DOHH2 (cell line): ENCODE measurements around the gene SPOCD1.

Experiments
- H3F3A ChIP-seq: fragments of 200-600 bp; sonication (generic), shearing (Covaris generic); 2 replicates; pipeline ENCODE4 v1.6.0; 2016; ENCODE audit warnings: antibody characterized with exemption, mild to moderate bottlenecking; ENCODE audit not compliant: control insufficient read depth, insufficient read depth
- H3K27ac ChIP-seq: fragments of 200-600 bp; sonication (generic); 2 replicates; pipeline ENCODE4 v1.5.1; 2014; ENCODE audit warnings: low read depth, mild to moderate bottlenecking, low read length, moderate library complexity
- H3K27me3 ChIP-seq: fragments of 200-600 bp; sonication (generic); 2 replicates; pipeline ENCODE4 v1.6.1; 2014; ENCODE audit warnings: mild to moderate bottlenecking, low read length, mixed read lengths; ENCODE audit not compliant: control insufficient read depth
- H3K36me3 ChIP-seq: fragments of 200-600 bp; sonication (generic); 2 replicates; pipeline ENCODE4 v1.6.1; 2014; ENCODE audit warnings: mild to moderate bottlenecking, low read length, moderate library complexity, mixed read lengths; ENCODE audit not compliant: control insufficient read depth
- H3K4me1 ChIP-seq: fragments of 200-600 bp; sonication (generic); 2 replicates; pipeline ENCODE4 v1.6.1; 2014; ENCODE audit warnings: mild to moderate bottlenecking, low read length, mixed read lengths; ENCODE audit not compliant: control insufficient read depth
- H3K4me2 ChIP-seq: fragments of 200-600 bp; sonication (generic); 2 replicates; pipeline ENCODE4 v1.6.0; 2014; ENCODE audit warnings: mild to moderate bottlenecking, low read length, moderate library complexity
- H3K4me3 ChIP-seq: fragments of 200-600 bp; sonication (generic); 2 replicates; pipeline ENCODE4 v1.5.1; 2014; ENCODE audit warnings: mild to moderate bottlenecking, low read length, mixed read lengths
- H3K79me2 ChIP-seq: fragments of 200-600 bp; sonication (generic); 2 replicates; pipeline ENCODE4 v1.6.1; 2014; ENCODE audit warnings: mild to moderate bottlenecking, low read length, mixed read lengths; ENCODE audit not compliant: control insufficient read depth
- H3K9me2 ChIP-seq: fragments of 200-600 bp; sonication (generic); replicated peaks from 2 replicates; pipeline ENCODE4 v1.6.1; 2014; ENCODE audit warnings: mild to moderate bottlenecking, low read length, mixed read lengths; ENCODE audit not compliant: control insufficient read depth
- H3K9me3 ChIP-seq: fragments of 200-600 bp; sonication (generic); 2 replicates; pipeline ENCODE4 v1.6.1; 2014; ENCODE audit warnings: antibody characterized with exemption, low read length, mixed read lengths; ENCODE audit not compliant: control insufficient read depth, insufficient read depth
- H4K20me1 ChIP-seq: fragments of 200-600 bp; sonication (generic); 2 replicates; pipeline ENCODE4 v1.6.0; 2014; ENCODE audit warnings: low read depth, mild to moderate bottlenecking, antibody characterized with exemption, low read length, moderate library complexity; ENCODE audit not compliant: control insufficient read depth, insufficient read depth
- CTCF ChIP-seq: fragments of 200-600 bp; sonication (generic); IDR thresholded peaks from one replicate; pipeline ENCODE4 v1.5.1; 2014; ENCODE audit warnings: antibody characterized with exemption, mild to moderate bottlenecking, low read depth, low read length; ENCODE audit not compliant: poor library complexity, severe bottlenecking
- EZH2phosphoT487 ChIP-seq: fragments of 200-600 bp; sonication (generic); IDR thresholded peaks from 2 replicates; pipeline ENCODE4 v1.6.1; 2017; ENCODE audit warnings: borderline replicate concordance, mild to moderate bottlenecking, antibody characterized with exemption, low read length, moderate library complexity, mixed read lengths

SPOCD1 gene

GRCh38 chr1:31791131-31791858 is 24.5 kb downstream of the SPOCD1 start:
- H3K79me2 ChIP-seq = no peaks in the 10 kb centered on the region
- H3F3A ChIP-seq = peaks cover 6% of the 10 kb centered on the region; the same call in 1 of the 2 replicates
- no peaks in the 10 kb centered on the region for H3K9me2 ChIP-seq
- peaks cover 17% of the 10 kb centered on the region for H3K4me1 ChIP-seq
- H3K4me2 ChIP-seq = no peak overlapping the region
- H3K4me3 ChIP-seq = no peak overlapping the region
- H3K27ac ChIP-seq = no peak overlapping the region
- peaks cover 21% of the 10 kb centered on the region for H3K27me3 ChIP-seq
- H4K20me1 ChIP-seq = no peaks in the 10 kb centered on the region
- no peaks in the 10 kb centered on the region for H3K9me3 ChIP-seq
- TF ChIP-seq EZH2phosphoT487 (no peak), CTCF (no peak)
- no peaks in the 10 kb centered on the region for H3K36me3 ChIP-seq

- H3K4me2 ChIP-seq = no peak overlapping the region
- no peaks in the 10 kb centered on the region for H4K20me1 ChIP-seq
- H3K27ac ChIP-seq = no peak overlapping the region
- no peak overlapping the region for H3K4me3 ChIP-seq
- no peaks in the 10 kb centered on the region for H3K36me3 ChIP-seq
- no peaks in the 10 kb centered on the region for H3K9me3 ChIP-seq
- H3F3A ChIP-seq = peaks cover 6% of the 10 kb centered on the region; the same call in 1 of the 2 replicates
- H3K27me3 ChIP-seq = peaks cover 15% of the 10 kb centered on the region
- TF ChIP-seq CTCF = no peak
- TF ChIP-seq EZH2phosphoT487 = no peak
- H3K9me2 ChIP-seq = no peaks in the 10 kb centered on the region
- no peaks in the 10 kb centered on the region for H3K79me2 ChIP-seq
- peaks cover 22% of the 10 kb centered on the region for H3K4me1 ChIP-seq
Observed at GRCh38 chr1:31790641-31791091, 25.2 kb downstream of the SPOCD1 start.

- H3K9me3 ChIP-seq = no peaks in the 10 kb centered on the region
- no peak overlapping the region for H3K4me2 ChIP-seq
- H3K36me3 ChIP-seq = no peaks in the 10 kb centered on the region
- H3K9me2 ChIP-seq = no peaks in the 10 kb centered on the region
- peaks cover 27% of the 10 kb centered on the region for H3K4me1 ChIP-seq
- no peak overlapping the region for H3K27ac ChIP-seq
- TF ChIP-seq CTCF (no peak), EZH2phosphoT487 (no peak)
- H3F3A ChIP-seq = peaks cover 6% of the 10 kb centered on the region; the same call in 1 of the 2 replicates
- no peak overlapping the region for H3K4me3 ChIP-seq
- H3K79me2 ChIP-seq = no peaks in the 10 kb centered on the region
- H4K20me1 ChIP-seq = no peaks in the 10 kb centered on the region
- H3K27me3 ChIP-seq = peaks cover 10% of the 10 kb centered on the region
Observed at GRCh38 chr1:31790140-31790539, 25.7 kb downstream of the SPOCD1 start.
